BLaER1 (cell line): ENCODE results near the gene ROPN1L.

ENCODE experiments used
- H3K27ac ChIP-seq: shearing (Covaris generic); formaldehyde crosslinking; 2 replicates; pipeline ENCODE4 v1.8.1; 2022
- H3K27me3 ChIP-seq: shearing (Covaris generic); formaldehyde crosslinking; 2 replicates; pipeline ENCODE4 v1.8.1; 2022
- H3K36me3 ChIP-seq: shearing (Covaris generic); formaldehyde crosslinking; 2 replicates; pipeline ENCODE4 v1.8.1; 2022
- H3K4me1 ChIP-seq: shearing (Covaris generic); formaldehyde crosslinking; 2 replicates; pipeline ENCODE4 v1.8.1; 2022
- H3K4me2 ChIP-seq: shearing (Covaris generic); formaldehyde crosslinking; 2 replicates; pipeline ENCODE4 v1.8.1; 2022
- H3K4me3 ChIP-seq: shearing (Covaris generic); formaldehyde crosslinking; 2 replicates; pipeline ENCODE4 v1.8.1; 2022
- H3K9ac ChIP-seq: shearing (Covaris generic); formaldehyde crosslinking; 2 replicates; pipeline ENCODE4 v1.8.1; 2022
- H3K9me3 ChIP-seq: shearing (Covaris generic); formaldehyde crosslinking; 2 replicates; pipeline ENCODE4 v1.8.1; 2022
- H4K20me1 ChIP-seq: shearing (Covaris generic); formaldehyde crosslinking; 2 replicates; pipeline ENCODE4 v1.8.1; 2022
- Cebpa-rat ChIP-seq: shearing (Covaris generic); IDR thresholded peaks from 2 replicates; pipeline ENCODE4 v1.8.1; 2022

The ROPN1L gene

GRCh38 chr5:10476878-10477277 lies 35.2 kb downstream of the ROPN1L start:
- Histone ChIP-seq H3K36me3 (no peaks in the 10 kb centered on the region), H4K20me1 (no peaks in the 10 kb centered on the region), H3K27me3 (no peaks in the 10 kb centered on the region), H3K27ac (no peak overlapping the region), H3K4me3 (no peak overlapping the region), H3K9me3 (peaks cover 26% of the 10 kb centered on the region), H3K4me1 (peaks cover 5% of the 10 kb centered on the region; the same call in 1 of the 2 replicates), H3K4me2 (no peak overlapping the region), H3K9ac (no peak overlapping the region)
- no peak for TF ChIP-seq Cebpa-rat

- peaks cover 26% of the 10 kb centered on the region for H3K9me3 ChIP-seq
- peaks cover 5% of the 10 kb centered on the region; the same call in 1 of the 2 replicates for H3K4me1 ChIP-seq
- H3K27ac ChIP-seq = no peak overlapping the region
- no peak for TF ChIP-seq Cebpa-rat
- no peak overlapping the region for H3K9ac ChIP-seq
- H4K20me1 ChIP-seq = no peaks in the 10 kb centered on the region
- no peaks in the 10 kb centered on the region for H3K36me3 ChIP-seq
- no peaks in the 10 kb centered on the region for H3K27me3 ChIP-seq
- H3K4me2 ChIP-seq = no peak overlapping the region
- H3K4me3 ChIP-seq = no peak overlapping the region
Measured at GRCh38 chr5:10477943-10478342, 36.3 kb downstream of the ROPN1L start.

- H3K4me3 ChIP-seq = no peak overlapping the region
- H3K4me1 ChIP-seq = peaks cover 5% of the 10 kb centered on the region; the same call in 1 of the 2 replicates
- H3K4me2 ChIP-seq = no peak overlapping the region
- peaks cover 26% of the 10 kb centered on the region for H3K9me3 ChIP-seq
- H3K27me3 ChIP-seq = no peaks in the 10 kb centered on the region
- no peak for TF ChIP-seq Cebpa-rat
- no peak overlapping the region for H3K9ac ChIP-seq
- H3K27ac ChIP-seq = no peak overlapping the region
- no peaks in the 10 kb centered on the region for H3K36me3 ChIP-seq
- H4K20me1 ChIP-seq = no peaks in the 10 kb centered on the region
Measured at GRCh38 chr5:10478436-10478835, 36.8 kb downstream of the ROPN1L start.

GRCh38 chr5:10479154-10479721 lies 37.6 kb downstream of the ROPN1L start:
- H3K9me3 ChIP-seq = peaks cover 20% of the 10 kb centered on the region
- H3K9ac ChIP-seq = no peak overlapping the region
- no peak for TF ChIP-seq Cebpa-rat
- H3K4me2 ChIP-seq = no peak overlapping the region
- H3K4me3 ChIP-seq = no peak overlapping the region
- H3K27ac ChIP-seq = no peak overlapping the region
- H3K27me3 ChIP-seq = no peaks in the 10 kb centered on the region
- no peaks in the 10 kb centered on the region for H4K20me1 ChIP-seq
- H3K36me3 ChIP-seq = no peaks in the 10 kb centered on the region
- H3K4me1 ChIP-seq = peaks cover 5% of the 10 kb centered on the region

- no peak overlapping the region for H3K27ac ChIP-seq
- H3K9ac ChIP-seq = no peak overlapping the region
- no peak for TF ChIP-seq Cebpa-rat
- peaks cover 16% of the 10 kb centered on the region for H3K4me1 ChIP-seq
- H3K4me2 ChIP-seq = no peak overlapping the region
- H3K4me3 ChIP-seq = no peak overlapping the region
- H4K20me1 ChIP-seq = no peaks in the 10 kb centered on the region
- no peaks in the 10 kb centered on the region for H3K36me3 ChIP-seq
- peaks cover 12% of the 10 kb centered on the region for H3K9me3 ChIP-seq
- H3K27me3 ChIP-seq = no peaks in the 10 kb centered on the region
Measured at GRCh38 chr5:10480237-10480985, 38.7 kb downstream of the ROPN1L start.

- Histone ChIP-seq H3K27me3 (no peaks in the 10 kb centered on the region), H3K4me3 (no peak overlapping the region), H3K4me1 (peaks cover 26% of the 10 kb centered on the region), H3K4me2 (no peak overlapping the region), H3K9ac (no peak overlapping the region), H3K9me3 (0 out of 2 replicates have a peak, but pooled peaks cover 5% of the 10 kb centered on the region), H4K20me1 (no peaks in the 10 kb centered on the region), H3K36me3 (no peaks in the 10 kb centered on the region), H3K27ac (no peak overlapping the region)
- TF ChIP-seq Cebpa-rat = no peak
Measured at GRCh38 chr5:10481241-10481935, 39.7 kb downstream of the ROPN1L start.

- Histone ChIP-seq H4K20me1 (no peaks in the 10 kb centered on the region), H3K36me3 (no peaks in the 10 kb centered on the region), H3K4me2 (no peak overlapping the region), H3K4me3 (no peak overlapping the region), H3K27me3 (no peaks in the 10 kb centered on the region), H3K9me3 (0 out of 2 replicates have a peak, but pooled peaks cover 8% of the 10 kb centered on the region), H3K4me1 (peaks cover 34% of the 10 kb centered on the region), H3K9ac (no peak overlapping the region), H3K27ac (no peak overlapping the region)
- TF ChIP-seq Cebpa-rat = no peak
Measured at GRCh38 chr5:10482791-10483530, 41.3 kb downstream of the ROPN1L start.

- no peaks in the 10 kb centered on the region for H3K36me3 ChIP-seq
- H3K4me2 ChIP-seq = peak overlapping the region; percentile 56
- H4K20me1 ChIP-seq = no peaks in the 10 kb centered on the region
- H3K9me3 ChIP-seq = 0 out of 2 replicates have a peak, but pooled peaks cover 8% of the 10 kb centered on the region
- no peak overlapping the region for H3K9ac ChIP-seq
- no peaks in the 10 kb centered on the region for H3K27me3 ChIP-seq
- TF ChIP-seq Cebpa-rat = no peak
- H3K27ac ChIP-seq = peak overlapping the region; percentile 45; the same call in 1 of the 2 replicates
- H3K4me1 ChIP-seq = peaks cover 51% of the 10 kb centered on the region
- H3K4me3 ChIP-seq = no peak overlapping the region
Measured at GRCh38 chr5:10484774-10485141, 43.1 kb downstream of the ROPN1L start.

- Histone ChIP-seq H3K4me1 (peaks cover 56% of the 10 kb centered on the region), H3K9ac (no peak overlapping the region), H3K27me3 (no peaks in the 10 kb centered on the region), H4K20me1 (no peaks in the 10 kb centered on the region), H3K36me3 (no peaks in the 10 kb centered on the region), H3K4me2 (peak overlapping the region; percentile 56), H3K9me3 (0 out of 2 replicates have a peak, but pooled peaks cover 8% of the 10 kb centered on the region), H3K4me3 (no peak overlapping the region), H3K27ac (peak overlapping the region; percentile 45; the same call in 1 of the 2 replicates)
- no peak for TF ChIP-seq Cebpa-rat
Measured at GRCh38 chr5:10485142-10485795, 43.6 kb downstream of the ROPN1L start.
